GM18498 (cell line): ENCODE measurements around the gene CD68.

Source experiments
- ATAC-seq: cut with Tn5 transposase; IDR thresholded peaks from one replicate; pipeline ENCODE4 v1.9.1; 2021; ENCODE audit warnings: mild to moderate bottlenecking, moderate library complexity; ENCODE audit not compliant: unreplicated experiment

The CD68 gene

GRCh38 chr17:7558544-7559319 lies 20.7 kb upstream of the CD68 start, which contains the start of gene TNFSF13:
Gene TNFSF13, plus strand, starts transcription at chr17:7558750. Its CDS starts 290 bp downstream, at chr17:7559040.
- no peak for ATAC-seq

- ATAC-seq: no peak
Measured at GRCh38 chr17:7559320-7560171, 19.9 kb upstream of the CD68 start.

GRCh38 chr17:7560172-7561027 lies 19.0 kb upstream of the CD68 start:
- ATAC-seq: no peak

- ATAC-seq: peak; percentile 63
Measured at GRCh38 chr17:7561028-7561575, 18.3 kb upstream of the CD68 start.

GRCh38 chr17:7561589-7562207 lies 17.7 kb upstream of the CD68 start, which contains the start of gene SENP3:
Gene SENP3, plus strand, starts transcription at chr17:7561919. Its CDS starts 1,158 bp downstream, at chr17:7563077.
- ATAC-seq: peak; percentile 76

DNA sequence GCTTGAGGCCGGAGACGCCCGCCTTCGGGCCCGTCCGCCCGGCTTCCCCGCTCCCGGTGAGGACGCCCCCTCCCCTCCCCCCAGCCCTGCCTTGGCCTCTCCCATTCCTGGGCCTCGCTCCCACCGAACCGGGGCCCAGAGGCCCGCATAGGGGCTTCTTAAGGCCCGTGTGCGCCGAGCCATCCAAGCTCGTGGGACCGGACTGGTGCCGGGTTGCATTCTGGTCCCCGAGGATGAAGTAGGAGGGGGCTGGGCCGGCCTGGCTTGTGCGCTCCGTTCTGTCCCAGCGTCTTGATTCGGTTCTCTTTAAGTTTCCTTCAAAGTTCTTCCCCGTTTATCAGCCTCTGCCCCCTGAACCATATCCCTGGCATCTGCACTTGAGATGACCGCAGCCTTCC lies 17.2 kb upstream of the CD68 start:
- ATAC-seq: no peak

- ATAC-seq: no peak
Measured at GRCh38 chr17:7563115-7563869, 16.1 kb upstream of the CD68 start.

DNA sequence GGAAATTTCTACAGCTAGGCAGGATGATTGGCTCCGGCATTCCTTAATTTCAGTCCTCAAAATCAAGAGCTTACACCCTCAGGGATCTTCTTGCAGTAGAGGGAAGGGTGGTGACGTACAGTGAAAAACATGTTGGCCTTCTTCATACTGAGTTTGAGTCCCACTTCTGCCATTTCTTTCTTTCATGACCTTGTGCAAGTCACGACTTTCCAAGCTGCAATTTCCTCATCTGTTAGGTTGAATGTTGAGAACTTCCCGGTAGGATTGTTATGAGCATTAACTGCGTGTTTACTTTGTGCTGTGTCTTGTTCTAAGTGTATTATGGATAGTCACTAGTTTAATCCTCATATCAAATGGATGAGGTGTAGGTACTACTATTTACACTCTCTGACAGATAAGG lies 9.9 kb upstream of the CD68 start:
- no peak for ATAC-seq

DNA sequence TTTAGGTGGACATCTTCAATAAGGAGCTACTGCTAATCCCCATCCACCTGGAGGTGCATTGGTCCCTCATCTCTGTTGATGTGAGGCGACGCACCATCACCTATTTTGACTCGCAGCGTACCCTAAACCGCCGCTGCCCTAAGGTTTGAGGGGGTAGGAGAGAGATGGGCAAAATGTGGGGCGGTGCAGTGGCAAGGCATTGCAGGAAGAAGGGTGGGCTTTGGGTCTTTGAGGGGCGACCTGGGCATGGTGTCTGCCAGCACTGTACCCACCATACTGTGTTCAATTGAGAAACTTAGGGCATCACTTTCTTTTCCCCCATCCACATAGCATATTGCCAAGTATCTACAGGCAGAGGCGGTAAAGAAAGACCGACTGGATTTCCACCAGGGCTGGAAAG lies 9.1 kb upstream of the CD68 start:
- ATAC-seq: no peak

GRCh38 chr17:7572338-7572587 lies 7.2 kb upstream of the CD68 start:
- ATAC-seq: no peak

DNA sequence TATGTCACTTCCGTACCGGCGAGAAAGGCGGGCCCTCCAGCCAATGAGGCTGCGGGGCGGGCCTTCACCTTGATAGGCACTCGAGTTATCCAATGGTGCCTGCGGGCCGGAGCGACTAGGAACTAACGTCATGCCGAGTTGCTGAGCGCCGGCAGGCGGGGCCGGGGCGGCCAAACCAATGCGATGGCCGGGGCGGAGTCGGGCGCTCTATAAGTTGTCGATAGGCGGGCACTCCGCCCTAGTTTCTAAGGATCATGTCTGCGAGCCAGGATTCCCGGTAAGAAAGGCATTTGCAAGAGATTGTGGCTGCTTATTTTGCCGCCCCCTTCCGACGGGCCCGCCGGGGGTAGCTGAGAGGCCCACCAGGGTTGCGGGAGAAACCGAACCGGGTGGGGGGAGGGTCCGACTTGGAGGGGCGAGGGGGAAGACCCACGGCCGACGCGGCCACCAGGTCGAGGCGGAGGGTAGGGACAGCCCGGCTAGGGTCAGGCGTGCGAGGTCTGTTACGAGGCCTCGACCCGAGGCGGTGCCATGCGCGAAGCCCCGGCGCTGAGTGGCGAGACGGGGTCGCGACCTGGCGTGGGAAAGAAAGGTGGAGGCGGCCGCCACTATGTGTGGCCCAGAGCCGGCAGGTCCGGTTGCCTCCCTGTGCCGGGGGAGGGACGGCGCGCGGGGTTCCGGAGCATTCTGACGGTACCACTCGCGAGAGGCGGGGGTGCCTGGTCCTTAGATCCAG lies 6.7 kb upstream of the CD68 start:
- ATAC-seq: peak; percentile 88

DNA sequence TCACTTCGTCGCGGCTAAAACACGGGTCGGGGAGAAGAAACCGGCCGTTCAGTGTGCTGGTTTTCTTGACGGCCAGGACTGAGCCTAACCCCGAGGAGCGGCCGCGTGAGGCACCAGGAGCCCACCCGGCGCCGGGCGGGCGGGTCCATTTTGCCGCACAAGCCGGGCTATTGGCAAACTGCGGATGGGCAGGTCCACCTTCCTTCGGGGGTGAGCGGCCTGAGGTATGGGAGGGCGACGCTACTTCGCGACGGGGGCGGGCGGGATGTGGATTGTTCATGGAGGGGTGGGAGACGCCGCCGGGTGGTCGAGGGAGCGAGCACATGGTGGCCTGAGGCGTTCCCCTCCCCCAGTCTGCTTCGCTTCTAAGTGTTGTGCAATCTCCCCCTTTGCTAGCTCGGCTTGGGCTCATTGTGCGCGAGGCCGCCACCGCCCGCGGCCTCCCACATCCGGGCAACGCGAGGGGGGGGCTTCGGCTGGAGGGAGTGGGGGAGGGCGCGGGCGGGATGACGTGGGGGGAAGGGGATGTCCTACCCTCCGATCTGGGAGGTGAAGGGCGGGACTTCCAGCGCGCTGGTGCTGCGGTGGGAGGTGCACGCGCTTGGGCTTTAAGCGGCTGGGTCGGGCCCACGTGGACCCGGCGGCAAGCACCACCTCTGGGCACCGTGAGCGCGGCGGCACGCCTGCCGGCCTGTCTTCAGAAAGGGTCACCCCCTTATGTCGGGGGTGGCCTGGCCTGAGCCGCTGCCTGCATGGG lies 5.9 kb upstream of the CD68 start:
- ATAC-seq: peak; percentile 23

DNA sequence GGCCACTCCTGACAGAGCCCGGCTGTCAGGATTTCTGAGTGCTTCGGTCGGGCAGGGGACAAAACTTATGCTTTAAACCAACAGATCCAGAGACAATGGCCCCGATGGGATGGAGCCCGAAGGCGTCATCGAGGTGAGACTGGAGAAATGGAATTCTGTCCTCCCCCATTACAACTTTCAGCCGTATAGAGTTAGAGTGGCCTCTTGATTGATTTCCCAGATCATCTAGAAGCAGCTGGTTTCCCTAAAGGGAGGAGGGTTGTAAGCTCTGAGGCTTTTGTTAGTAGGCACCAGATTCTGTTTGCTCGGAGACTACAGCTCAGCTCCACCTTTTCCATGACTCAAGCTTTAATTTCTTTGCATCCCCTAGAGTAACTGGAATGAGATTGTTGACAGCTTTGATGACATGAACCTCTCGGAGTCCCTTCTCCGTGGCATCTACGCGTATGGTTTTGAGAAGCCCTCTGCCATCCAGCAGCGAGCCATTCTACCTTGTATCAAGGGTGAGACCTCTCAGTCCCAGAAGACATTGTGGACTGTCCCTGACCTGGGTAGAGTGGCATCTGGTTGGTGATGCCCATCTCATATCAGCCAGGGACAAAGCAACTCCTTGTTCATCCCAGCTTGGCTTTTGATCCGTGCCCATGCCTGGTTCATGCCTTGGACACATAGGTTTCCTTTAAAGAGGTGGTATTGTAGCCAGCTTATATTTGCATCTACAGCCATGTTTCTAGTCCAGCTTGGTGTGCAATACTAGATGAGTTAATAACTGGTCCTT lies 5.1 kb upstream of the CD68 start:
- no peak for ATAC-seq

GRCh38 chr17:7575481-7575883 lies 4.0 kb upstream of the CD68 start:
- no peak for ATAC-seq

DNA sequence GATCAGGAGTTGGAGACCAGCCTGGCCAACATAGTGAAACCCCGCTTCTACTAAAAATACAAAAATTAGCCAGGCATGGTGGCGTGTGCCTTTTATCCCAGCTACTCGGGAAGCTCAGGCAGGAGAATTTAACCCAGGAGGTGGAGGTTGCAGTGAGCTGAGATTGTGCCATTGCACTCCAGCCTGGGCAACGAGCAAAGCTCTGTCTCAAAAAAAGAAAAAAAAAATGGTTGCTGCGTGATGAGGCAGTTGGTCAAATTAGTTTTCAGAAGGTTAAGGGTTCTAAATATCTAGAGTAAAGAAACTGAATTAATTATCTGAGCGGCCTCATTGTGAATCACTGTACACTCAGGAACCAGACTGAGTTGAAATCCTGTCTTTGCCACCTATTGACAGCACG lies 3.5 kb upstream of the CD68 start:
- no peak for ATAC-seq

DNA sequence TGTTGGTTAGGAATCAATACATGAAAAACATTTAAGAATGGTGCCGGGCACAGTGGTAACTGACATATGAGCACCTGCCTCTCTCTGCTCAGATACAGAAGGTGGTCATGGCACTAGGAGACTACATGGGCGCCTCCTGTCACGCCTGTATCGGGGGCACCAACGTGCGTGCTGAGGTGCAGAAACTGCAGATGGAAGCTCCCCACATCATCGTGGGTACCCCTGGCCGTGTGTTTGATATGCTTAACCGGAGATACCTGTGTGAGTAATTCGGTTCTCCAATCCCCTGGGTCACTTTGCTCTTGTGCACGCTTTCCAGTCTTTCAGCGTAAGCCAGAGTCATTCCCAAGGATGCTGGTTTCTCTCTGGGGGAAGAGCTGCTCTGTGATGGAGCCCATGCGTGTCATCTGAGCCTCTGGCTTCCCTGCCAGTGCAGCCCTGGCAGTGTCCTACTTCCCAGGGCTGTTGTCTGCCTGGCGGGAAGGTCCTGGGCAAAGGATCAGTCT lies 3.0 kb upstream of the CD68 start:
- no peak for ATAC-seq
